CD14-positive monocyte (primary cell): Measurements from ENCODE around the gene STK4. TPM values are rescaled to one million over a fixed set of nuclear protein-coding genes. Genes with fewer than 3 reads are reported as not detected.

Experiments used
- DNase-seq, 3 donors: peaks; one replicate each; pipeline ENCODE4 v3.0.0-alpha.2; 2011 to 2022
- H2AFZ ChIP-seq: 2 replicates; pipeline ENCODE4 v1.6.0; 2012; ENCODE audit warnings: mild to moderate bottlenecking, low read depth, low read length, inconsistent platforms; ENCODE audit not compliant: insufficient read depth, poor library complexity, severe bottlenecking
- H3K27ac ChIP-seq, 2 donors: 1 replicate in 1 of 2; 2 replicates in 1 of 2; pipeline ENCODE4 v1.5.1; 2012 to 2013; ENCODE audit warnings: low read length in 2 of 2, control low read depth in 1 of 2, inconsistent platforms in 1 of 2, low read depth in 1 of 2, mild to moderate bottlenecking in 1 of 2
- H3K27me3 ChIP-seq, 2 donors: one replicate each; pipeline versions ENCODE4 v1.6.0 to v1.6.1; 2011 to 2013; ENCODE audit warnings: low read length in 2 of 2; ENCODE audit not compliant: control insufficient read depth in 2 of 2, insufficient read depth in 2 of 2
- H3K36me3 ChIP-seq, 2 donors: replicated peaks in 1 of 2; 1 replicate in 1 of 2; 2 replicates in 1 of 2; pipeline versions ENCODE4 v1.5.1 to v1.6.1; 2012 to 2013; ENCODE audit warnings: low read length in 2 of 2, control low read depth in 1 of 2, inconsistent platforms in 1 of 2, mild to moderate bottlenecking in 1 of 2; ENCODE audit not compliant: insufficient read depth in 2 of 2, control insufficient read depth in 1 of 2
- H3K4me1 ChIP-seq, 2 donors: 1 replicate in 1 of 2; 2 replicates in 1 of 2; pipeline versions ENCODE4 v1.5.1 to v1.6.1; 2012 to 2013; ENCODE audit warnings: low read length in 2 of 2, control low read depth in 1 of 2, inconsistent platforms in 1 of 2, mild to moderate bottlenecking in 1 of 2, moderate library complexity in 1 of 2; ENCODE audit not compliant: insufficient read depth in 2 of 2, control insufficient read depth in 1 of 2
- H3K4me2 ChIP-seq: replicated peaks from 2 replicates; pipeline ENCODE3; 2012; ENCODE audit warnings: low read length, moderate library complexity, mild to moderate bottlenecking; ENCODE audit not compliant: poor library complexity, severe bottlenecking; ENCODE audit errors: extremely low read depth
- H3K4me3 ChIP-seq, 3 experiments: fragments of 200-600 bp in 1 of 3; sonication (generic) in 1 of 3; replicated peaks in 1 of 3; 1 replicate in 2 of 3; 2 replicates in 1 of 3; pipeline ENCODE4 v1.5.1; 2011 to 2013; ENCODE audit warnings: low read length in 3 of 3, mild to moderate bottlenecking in 3 of 3, control low read depth in 2 of 3, low read depth in 2 of 3, inconsistent platforms in 1 of 3, moderate library complexity in 1 of 3
- H3K79me2 ChIP-seq: 2 replicates; pipeline ENCODE4 v1.6.0; 2012; ENCODE audit warnings: mild to moderate bottlenecking, control low read depth, inconsistent platforms, low read length, moderate library complexity; ENCODE audit not compliant: insufficient read depth
- H3K9ac ChIP-seq: 2 replicates; pipeline ENCODE4 v1.6.0; 2017; ENCODE audit warnings: low read length, mild to moderate bottlenecking; ENCODE audit not compliant: insufficient read depth, poor library complexity, severe bottlenecking
- H3K9me3 ChIP-seq, 2 donors: replicated peaks in 1 of 2; 1 replicate in 1 of 2; 2 replicates in 1 of 2; pipeline versions ENCODE4 v1.5.1 to v1.6.1; 2012 to 2013; ENCODE audit warnings: low read length in 2 of 2, control low read depth in 1 of 2; ENCODE audit not compliant: control insufficient read depth in 1 of 2, insufficient read depth in 1 of 2
- H4K20me1 ChIP-seq: 2 replicates; pipeline ENCODE4 v1.6.0; 2012; ENCODE audit warnings: mild to moderate bottlenecking, low read length, control low read depth, moderate library complexity; ENCODE audit not compliant: insufficient read depth
- H3K27ac Mint-ChIP-seq, 7 donors: one replicate each; pipeline ENCODE4 v1.8.0; 2020; ENCODE audit warnings: mild to moderate bottlenecking in 7 of 7, mixed read lengths in 7 of 7, moderate library complexity in 6 of 7, inconsistent platforms in 2 of 7
- H3K27me3 Mint-ChIP-seq, 3 donors: one replicate each; pipeline ENCODE4 v1.8.0; 2021 to 2022; ENCODE audit warnings: low read depth in 3 of 3, mild to moderate bottlenecking in 3 of 3, mixed read lengths in 3 of 3, moderate library complexity in 3 of 3, inconsistent platforms in 1 of 3
- H3K36me3 Mint-ChIP-seq, 2 donors: one replicate each; pipeline ENCODE4 v1.8.0; 2020; ENCODE audit warnings: mixed read lengths in 2 of 2, inconsistent platforms in 1 of 2, mild to moderate bottlenecking in 1 of 2
- H3K4me1 Mint-ChIP-seq: one replicate; pipeline ENCODE4 v1.8.0; 2020; ENCODE audit warnings: mild to moderate bottlenecking, mixed read lengths
- H3K4me3 Mint-ChIP-seq, 2 donors: one replicate each; pipeline ENCODE4 v1.8.0; 2020; ENCODE audit warnings: mild to moderate bottlenecking in 2 of 2, mixed read lengths in 2 of 2, moderate library complexity in 1 of 2
- H3K9me3 Mint-ChIP-seq, 7 donors: one replicate each; pipeline ENCODE4 v1.8.0; 2020 to 2022; ENCODE audit warnings: mixed read lengths in 7 of 7, mild to moderate bottlenecking in 6 of 7, moderate library complexity in 6 of 7, inconsistent platforms in 2 of 7
- WGBS: methylation state at CpG from one replicate; pipeline ENCODE4 v1.1.5; 2013; ENCODE audit warnings: missing lambda C conversion rate; ENCODE audit not compliant: insufficient coverage; 5-methylcytosine and 5-hydroxymethylcytosine counted together
- intact Hi-C, 2 donors: fragments of 100-400 bp; cut with micrococcal nuclease; formaldehyde crosslinking; loops; one replicate each; pipeline versions ENCODE4 v1.15.0 to v1.15.1; 2023
- polyA plus RNA-seq, 3 donors: library from polyadenylated mRNA; depleted of rRNA in 1 of 3; unstranded in 2 of 3; stranded (reverse) in 1 of 3; fragments of 300-500 nt in 2 of 3; fragments of >200 nt in 1 of 3; fragmentation: Illumina TruSeq in 2 of 3; gene quantifications; 1 replicate in 2 of 3; 2 replicates in 1 of 3; pipeline ENCODE4 v1.2.3, GENCODE V29; 2012 to 2021
- TF ChIP-seq, protein P1 (sequence below): fragments of 200-600 bp; IDR thresholded peaks from one replicate; pipeline ENCODE4 v1.8.0; 2022; ENCODE audit warnings: antibody characterized with exemption, mild to moderate bottlenecking

STK4 gene
- polyA plus RNA-seq, 3 donors, result 53.0 to 123 (median 69.9) TPM

DNA sequence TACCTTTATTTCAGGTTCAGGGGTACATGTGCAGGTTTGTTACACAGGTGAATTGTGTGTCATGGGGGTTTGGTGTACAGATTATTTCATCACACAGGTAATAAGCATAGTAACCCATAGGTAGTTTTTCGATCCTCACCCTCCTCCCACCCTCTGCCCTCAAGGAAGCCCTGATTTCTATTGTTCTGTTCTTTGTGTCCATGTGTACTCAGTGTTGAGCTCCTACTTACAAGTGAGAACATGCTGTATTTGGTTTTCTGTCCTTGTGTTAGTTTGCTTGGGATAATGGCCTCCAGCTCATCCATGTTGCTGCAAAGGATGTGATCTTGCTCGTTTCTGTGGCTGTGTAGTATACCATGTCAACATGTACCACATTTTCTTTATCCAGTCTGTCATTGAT, 66.0 kb downstream of the STK4 start:
- no CpG with 5 or more reads among the region's 2 CpGs for WGBS
- Histone ChIP-seq H3K79me2 (peaks cover 76% of the 10 kb centered on the region), H3K4me2 (no peak overlapping the region), H2AFZ (no peak overlapping the region), H3K9ac (no peak overlapping the region), H3K4me1 (no peaks in the 10 kb centered on the region), H3K36me3 (peaks cover 57 to 89% of the 10 kb centered on the region in 2 donors), H4K20me1 (peaks cover 94% of the 10 kb centered on the region), H3K4me3 (no peak overlapping the region), H3K27me3 (no peaks in the 10 kb centered on the region), H3K9me3 (no peaks in the 10 kb centered on the region), H3K27ac (no peak overlapping the region)
- H3K9me3 Mint-ChIP-seq, result no peaks in the 10 kb centered on the region
- no peak overlapping the region for H3K4me3 Mint-ChIP-seq
- no peak for DNase-seq
- H3K4me1 Mint-ChIP-seq, result peaks cover 6% of the 10 kb centered on the region
- no peaks in the 10 kb centered on the region for H3K27me3 Mint-ChIP-seq
- intact Hi-C loops, result no loop called here
- TF ChIP-seq, protein P1, sequence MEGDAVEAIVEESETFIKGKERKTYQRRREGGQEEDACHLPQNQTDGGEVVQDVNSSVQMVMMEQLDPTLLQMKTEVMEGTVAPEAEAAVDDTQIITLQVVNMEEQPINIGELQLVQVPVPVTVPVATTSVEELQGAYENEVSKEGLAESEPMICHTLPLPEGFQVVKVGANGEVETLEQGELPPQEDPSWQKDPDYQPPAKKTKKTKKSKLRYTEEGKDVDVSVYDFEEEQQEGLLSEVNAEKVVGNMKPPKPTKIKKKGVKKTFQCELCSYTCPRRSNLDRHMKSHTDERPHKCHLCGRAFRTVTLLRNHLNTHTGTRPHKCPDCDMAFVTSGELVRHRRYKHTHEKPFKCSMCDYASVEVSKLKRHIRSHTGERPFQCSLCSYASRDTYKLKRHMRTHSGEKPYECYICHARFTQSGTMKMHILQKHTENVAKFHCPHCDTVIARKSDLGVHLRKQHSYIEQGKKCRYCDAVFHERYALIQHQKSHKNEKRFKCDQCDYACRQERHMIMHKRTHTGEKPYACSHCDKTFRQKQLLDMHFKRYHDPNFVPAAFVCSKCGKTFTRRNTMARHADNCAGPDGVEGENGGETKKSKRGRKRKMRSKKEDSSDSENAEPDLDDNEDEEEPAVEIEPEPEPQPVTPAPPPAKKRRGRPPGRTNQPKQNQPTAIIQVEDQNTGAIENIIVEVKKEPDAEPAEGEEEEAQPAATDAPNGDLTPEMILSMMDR, result no peak
- peaks cover 55 to 77% of the 10 kb centered on the region in 2 donors for H3K36me3 Mint-ChIP-seq
- H3K27ac Mint-ChIP-seq, result no peak overlapping the region

DNA sequence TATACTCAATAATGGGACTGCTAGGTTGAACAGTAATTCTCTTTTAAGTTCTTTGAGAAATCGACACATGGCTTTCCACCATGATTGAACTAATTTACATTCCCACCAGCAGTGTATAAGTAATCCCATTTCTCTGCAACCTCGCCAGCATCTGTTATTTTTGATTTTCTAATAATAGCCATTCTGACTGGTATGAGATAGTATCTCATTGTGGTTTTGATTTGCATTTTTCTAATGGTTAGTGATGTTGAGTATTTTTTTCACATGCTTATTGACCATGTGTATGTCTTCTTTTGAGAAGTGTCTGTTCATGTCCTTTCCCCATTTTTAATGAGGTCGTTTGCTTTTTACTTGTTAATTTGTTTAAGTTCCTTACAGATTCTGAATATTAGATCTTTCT, 66.5 kb downstream of the STK4 start:
- no peaks in the 10 kb centered on the region for H3K9me3 Mint-ChIP-seq
- peaks cover 6% of the 10 kb centered on the region for H3K4me1 Mint-ChIP-seq
- H3K27ac Mint-ChIP-seq, result peak overlapping the region in 1 of 7 donors; percentile 52
- H4K20me1 ChIP-seq, result peaks cover 94% of the 10 kb centered on the region
- DNase-seq, result no peak
- TF ChIP-seq, protein P1, result no peak
- H3K9me3 ChIP-seq, result no peaks in the 10 kb centered on the region
- no peaks in the 10 kb centered on the region for H3K27me3 ChIP-seq
- no peak overlapping the region for H3K9ac ChIP-seq
- WGBS, result no CpG with 5 or more reads among the region's 3 CpGs
- intact Hi-C loops, result no loop called here
- H3K36me3 ChIP-seq, result peaks cover 55 to 89% of the 10 kb centered on the region in 2 donors
- H3K79me2 ChIP-seq, result peaks cover 79% of the 10 kb centered on the region
- no peak overlapping the region for H2AFZ ChIP-seq
- H3K27ac ChIP-seq, result no peak overlapping the region
- peaks cover 0 to 1% of the 10 kb centered on the region in 2 donors for H3K4me1 ChIP-seq
- H3K4me3 Mint-ChIP-seq, result no peak overlapping the region
- peaks cover 52 to 74% of the 10 kb centered on the region in 2 donors for H3K36me3 Mint-ChIP-seq
- H3K4me2 ChIP-seq, result no peak overlapping the region
- H3K4me3 ChIP-seq, result no peak overlapping the region
- no peaks in the 10 kb centered on the region for H3K27me3 Mint-ChIP-seq
